Activated T-cell treated with anti-CD3 and anti-CD28 coated beads for 1 hour (primary cell): ENCODE data around the gene LYG2.
"Not testable (repeated sequence)": the region's sequence is repeated elsewhere in the genome, so short reads cannot be mapped to it uniquely, and the experiment has no call there.

Experiments
- DNase-seq: peaks from one replicate; pipeline ENCODE4 v3.0.0-alpha.2; 2020; ENCODE audit warnings: low read depth

LYG2 gene

DNA sequence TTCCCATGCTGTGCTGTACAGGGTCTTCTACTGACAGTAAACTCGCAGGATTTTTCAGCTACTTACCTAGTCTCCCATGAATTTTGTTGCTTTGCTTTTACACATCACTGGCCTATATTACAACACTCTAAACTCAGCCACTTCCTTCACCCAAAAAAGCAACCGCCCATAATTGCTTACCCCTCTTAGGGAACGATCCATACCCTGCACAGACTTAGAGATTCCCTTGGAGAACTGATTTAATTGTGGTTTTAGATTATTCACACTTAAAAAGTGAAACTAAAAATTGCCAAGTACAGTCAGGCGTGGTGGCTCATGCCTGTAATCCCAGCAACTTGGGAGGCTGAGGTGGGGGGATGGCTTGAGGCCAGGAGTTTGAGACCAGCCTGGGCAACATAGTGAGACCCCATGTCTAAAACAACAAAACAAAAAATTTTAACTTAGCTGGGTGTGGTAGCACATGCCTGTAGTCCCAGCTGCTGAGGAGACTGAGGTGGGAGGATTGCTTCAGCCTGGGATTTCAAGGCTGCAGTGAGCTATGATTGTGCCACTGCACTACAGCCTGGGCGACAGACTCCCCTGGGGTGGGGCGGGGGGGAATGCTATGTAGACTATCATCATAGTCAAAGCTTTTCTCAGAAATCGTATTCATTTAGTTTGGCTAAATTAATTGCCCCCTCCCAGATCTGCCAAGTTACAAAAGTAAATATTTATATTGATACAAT lies 55.2 kb downstream of the LYG2 start:
- no peak for DNase-seq

DNA sequence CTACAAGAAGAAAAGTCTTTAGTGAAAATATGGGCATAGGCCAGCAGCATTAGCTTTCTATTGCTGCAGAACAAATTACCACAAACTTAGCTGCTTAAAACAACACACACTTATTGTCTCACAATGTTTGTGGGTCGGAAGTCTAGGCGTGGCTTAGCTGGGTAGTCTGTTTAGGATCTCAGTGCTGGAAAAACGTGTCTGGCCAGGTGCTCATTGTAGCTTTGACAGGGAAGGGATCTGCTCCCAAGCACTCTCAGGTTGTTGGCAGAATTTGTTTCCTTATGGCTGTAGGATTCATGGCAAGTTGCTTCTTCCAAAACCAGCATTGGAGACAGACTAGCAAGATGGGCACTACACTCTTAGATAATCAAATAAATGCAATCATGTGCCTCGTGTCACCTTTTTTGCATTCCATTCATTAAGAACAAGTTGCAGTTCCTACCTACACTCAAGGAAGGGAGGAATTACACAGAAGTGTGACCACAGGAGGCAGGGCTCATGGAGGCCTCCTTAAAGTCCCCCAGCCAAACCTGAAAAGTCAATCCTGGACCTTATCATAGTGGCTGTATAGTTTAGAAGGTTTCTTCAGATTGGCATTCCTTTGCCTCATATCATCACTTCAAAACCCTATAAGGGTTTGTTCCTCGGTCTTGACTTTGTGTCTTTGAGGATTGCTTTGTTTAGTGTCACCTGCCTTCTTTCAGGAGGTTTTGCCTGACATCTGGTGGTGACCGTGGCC lies 57.2 kb downstream of the LYG2 start:
- no peak for DNase-seq

DNA sequence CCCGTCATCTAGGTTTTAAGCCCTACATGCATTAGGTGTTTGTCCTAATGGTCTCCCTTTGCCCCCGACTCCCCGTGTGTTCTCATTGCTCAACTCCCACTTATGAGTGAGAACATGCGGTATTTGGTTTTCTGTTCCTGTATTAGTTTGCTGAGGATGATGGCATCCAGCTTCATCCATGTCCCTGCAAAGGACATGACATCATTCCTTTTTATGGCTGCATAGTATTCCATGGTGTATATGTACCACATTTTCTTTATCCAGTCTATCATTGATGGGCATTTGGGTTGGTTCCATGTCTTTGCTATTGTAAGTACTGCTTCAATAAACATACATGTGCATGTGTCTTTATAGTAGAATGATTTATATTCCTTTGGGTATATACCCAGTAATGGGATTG lies 63.1 kb downstream of the LYG2 start:
- not testable (repeated sequence) for DNase-seq
